HepG2 (cell line): ENCODE data around the gene RAPGEF5. TPM values are rescaled to one million over a fixed set of nuclear protein-coding genes. Genes with fewer than 3 reads are reported as not detected.

Experiments used
- ATAC-seq: fragments of 200-7000 bp; cut with Tn5 transposase; 3 replicates; pipeline ENCODE4 v1.9.1; 2020; ENCODE audit warnings: mild to moderate bottlenecking, moderate library complexity
- BruUV-seq: library from RNA; stranded (reverse); fragments of 400-500 nt; replicated peaks from 2 replicates; lab custom pipeline; 2021; lab: Mats Ljungman, UMichigan
- CTCF ChIA-PET: fragments of 300-600 bp; formaldehyde crosslinking; extraction: SDS; loops from one replicate; lab custom pipeline; 2021; ENCODE audit warnings: low total read pairs, inconsistent platforms, low intra/inter-chr PET ratio; lab: Yijun Ruan, JAX
- POLR2A ChIA-PET: fragments of 350-600 bp; sonication (Branson Sonifier 250); formaldehyde crosslinking; loops from one replicate; lab custom pipeline; 2020; ENCODE audit warnings: antibody characterized with exemption, inconsistent platforms; lab: Yijun Ruan, JAX
- DNase-seq: peaks from one replicate; pipeline ENCODE4 v3.0.0-alpha.2; 2015; ENCODE audit warnings: low spot score
- FAIRE-seq: peaks from 3 replicates; lab custom pipeline; 2011; peaks lifted over from hg19 to GRCh38; lab: Jason Lieb, UNC
- H2AFZ ChIP-seq: one replicate; pipeline ENCODE4 v1.6.1; 2011; ENCODE audit warnings: low read length, inconsistent platforms
- H3K27ac ChIP-seq: fragments of 300-600 bp; 3 replicates; pipeline ENCODE4 v1.8.0; 2011; ENCODE audit warnings: mixed run types, mild to moderate bottlenecking, mixed read lengths, low read length, inconsistent platforms; ENCODE audit not compliant: insufficient read depth; ENCODE audit errors: extremely low read length
- H3K27me3 ChIP-seq, 2 experiments: fragments of 200-600 bp in 1 of 2; 2 replicates in 1 of 2; 3 replicates in 1 of 2; pipeline versions ENCODE4 v1.6.0 to v1.8.0; 2011; ENCODE audit warnings: low read length in 2 of 2, mild to moderate bottlenecking in 2 of 2, moderate library complexity in 2 of 2, inconsistent platforms in 1 of 2; ENCODE audit not compliant: insufficient read depth in 2 of 2, control insufficient read depth in 1 of 2
- H3K36me3 ChIP-seq, 2 experiments: fragments of 200-600 bp in 1 of 2; replicated peaks in 1 of 2; 2 replicates in 1 of 2; 3 replicates in 1 of 2; pipeline versions ENCODE4 v1.5.1 to v1.8.0; 2011; ENCODE audit warnings: low read length in 2 of 2, inconsistent platforms in 1 of 2; ENCODE audit not compliant: insufficient read depth in 2 of 2, control insufficient read depth in 1 of 2
- H3K4me1 ChIP-seq: 2 replicates; pipeline ENCODE4 v1.5.1; 2012; ENCODE audit warnings: low read length, inconsistent platforms; ENCODE audit not compliant: insufficient read depth
- H3K4me2 ChIP-seq: 2 replicates; pipeline ENCODE4 v1.6.0; 2011; ENCODE audit warnings: low read depth, low read length, inconsistent platforms
- H3K4me3 ChIP-seq, 3 experiments: fragments of 200-600 bp in 1 of 3; sonication (generic), shearing (Covaris generic) in 1 of 3; replicated peaks in 1 of 3; 2 replicates each; pipeline ENCODE4 v1.5.1; 2011 to 2016; ENCODE audit warnings: low read length in 3 of 3, inconsistent platforms in 2 of 3, low read depth in 2 of 3, mild to moderate bottlenecking in 2 of 3, control low read depth in 1 of 3, mixed read lengths in 1 of 3; ENCODE audit not compliant: insufficient read depth in 1 of 3
- H3K79me2 ChIP-seq: one replicate; pipeline ENCODE4 v1.6.1; 2011; ENCODE audit warnings: low read length, inconsistent platforms; ENCODE audit not compliant: insufficient read depth
- H3K9ac ChIP-seq: 2 replicates; pipeline ENCODE4 v1.6.0; 2011; ENCODE audit warnings: mild to moderate bottlenecking, low read depth, low read length, inconsistent platforms; ENCODE audit not compliant: insufficient read depth
- H3K9me3 ChIP-seq: 2 replicates; pipeline ENCODE4 v1.5.1; 2012; ENCODE audit warnings: mild to moderate bottlenecking, low read length
- H4K20me1 ChIP-seq: 2 replicates; pipeline ENCODE4 v1.6.0; 2011; ENCODE audit warnings: inconsistent platforms, mild to moderate bottlenecking, low read length, moderate library complexity; ENCODE audit not compliant: insufficient read depth
- ATM ChIP-seq: fragments of 450-650 bp; IDR thresholded peaks from 2 replicates; pipeline ENCODE4 v1.7.1; 2017; ENCODE audit warnings: mild to moderate bottlenecking, borderline replicate concordance
- CCDC6 ChIP-seq: sonication (generic); formaldehyde crosslinking; IDR thresholded peaks from 2 replicates; pipeline ENCODE4 v1.8.1; 2022; ENCODE audit warnings: mild to moderate bottlenecking, missing genetic modification reagents, moderate library complexity
- GFI1 ChIP-seq: sonication (generic); formaldehyde crosslinking; IDR thresholded peaks from 2 replicates; pipeline ENCODE4 v1.5.0; 2020; ENCODE audit warnings: missing genetic modification reagents, mild to moderate bottlenecking, borderline replicate concordance
- IKZF1 ChIP-seq: fragments of 450-650 bp; IDR thresholded peaks from 2 replicates; pipeline ENCODE4 v1.7.1; 2016
- KDM3A ChIP-seq: IDR thresholded peaks from 2 replicates; pipeline ENCODE4 v1.6.1; 2018; ENCODE audit warnings: low read depth, missing compliant biosample characterization
- MAFF ChIP-seq: IDR thresholded peaks from 2 replicates; pipeline ENCODE4 v1.6.1; 2011; ENCODE audit warnings: low read depth, low read length, improper control_type of control experiment
- NCOA2 ChIP-seq: sonication (generic); formaldehyde crosslinking; IDR thresholded peaks from 2 replicates; pipeline ENCODE4 v1.8.0; 2022; ENCODE audit warnings: inconsistent platforms
- TCF7L2 ChIP-seq: IDR thresholded peaks from 2 replicates; pipeline ENCODE4 v1.6.1; 2011; ENCODE audit warnings: mild to moderate bottlenecking, low read depth, low read length, moderate library complexity
- WIZ ChIP-seq: sonication (generic); formaldehyde crosslinking; IDR thresholded peaks from 2 replicates; pipeline ENCODE4 v1.5.1; 2020; ENCODE audit warnings: mild to moderate bottlenecking, missing genetic modification reagents
- ZNF564 ChIP-seq: sonication (generic); formaldehyde crosslinking; IDR thresholded peaks from 2 replicates; pipeline ENCODE4 v1.8.1; 2023; ENCODE audit warnings: mild to moderate bottlenecking, missing genetic modification reagents
- ZNF678 ChIP-seq: sonication (generic); formaldehyde crosslinking; IDR thresholded peaks from 2 replicates; pipeline ENCODE4 v1.4.0; 2020; ENCODE audit warnings: mild to moderate bottlenecking, missing genetic modification reagents
- ZNF713 ChIP-seq: sonication (generic); formaldehyde crosslinking; IDR thresholded peaks from 2 replicates; pipeline ENCODE4 v1.4.0; 2020; ENCODE audit warnings: mild to moderate bottlenecking, missing genetic modification reagents
- WGBS: methylation state at CpG from one replicate; pipeline ENCODE4 v1.1.6; 2017; ENCODE audit warnings: low lambda C conversion rate; 5-methylcytosine and 5-hydroxymethylcytosine counted together
- in situ Hi-C: cut with HindIII; loops from 2 replicates; pipeline ENCODE4 v1.10.0; 2017; ENCODE audit warnings: low pct_unique_long_range_greater_than_20kb; ENCODE audit not compliant: extremely low pct_ligation_motif_present
- intact Hi-C: fragments of 100-400 bp; cut with micrococcal nuclease; formaldehyde crosslinking; loops from one replicate; pipeline ENCODE4 v1.10.0; 2022; ENCODE audit not compliant: unreplicated experiment
- polyA plus RNA-seq, 8 experiments: library from polyadenylated mRNA; depleted of rRNA in 3 of 8; stranded (reverse) in 7 of 8; unstranded in 1 of 8; fragments of >200 nt; fragmentation: Illumina TruSeq in 4 of 8; extraction: Trizol in 4 of 8; gene quantifications; 2 replicates each; pipeline versions ENCODE4 v1.2.1 to v1.2.3, GENCODE V29; 2011 to 2016; ENCODE audit warnings: low read depth in 4 of 8, missing spikeins in 1 of 8, mixed read lengths in 1 of 8; ENCODE audit not compliant: insufficient read depth in 1 of 8
- total RNA-seq, 5 experiments: library from RNA; depleted of rRNA; stranded (reverse); fragments of >200 nt; fragmentation: Illumina TruSeq; extraction: Trizol; gene quantifications; 2 replicates each; pipeline ENCODE4 v1.2.3, GENCODE V29; 2016; ENCODE audit warnings: low read depth in 1 of 5
- TF ChIP-seq, protein P1 (sequence below): sonication (generic); formaldehyde crosslinking; IDR thresholded peaks from 2 replicates; pipeline ENCODE4 v1.9.0; 2021; ENCODE audit warnings: mild to moderate bottlenecking, missing genetic modification reagents
- TF ChIP-seq, protein P2 (sequence below): sonication (generic); formaldehyde crosslinking; conservative IDR thresholded peaks from 2 replicates; pipeline ENCODE4 v1.4.0; 2020; ENCODE audit warnings: missing genetic modification reagents
- TF ChIP-seq, protein P3 (sequence below): sonication (generic); formaldehyde crosslinking; IDR thresholded peaks from 2 replicates; pipeline ENCODE4 v1.5.1; 2020; ENCODE audit warnings: missing genetic modification reagents, mild to moderate bottlenecking, borderline replicate concordance

The RAPGEF5 gene
- total and polyA plus RNA-seq, 2 of the 13 experiments (the other 11 are each of a cell fraction or from before 2014, with no cell fraction given): 17.1 to 23.4 TPM

DNA sequence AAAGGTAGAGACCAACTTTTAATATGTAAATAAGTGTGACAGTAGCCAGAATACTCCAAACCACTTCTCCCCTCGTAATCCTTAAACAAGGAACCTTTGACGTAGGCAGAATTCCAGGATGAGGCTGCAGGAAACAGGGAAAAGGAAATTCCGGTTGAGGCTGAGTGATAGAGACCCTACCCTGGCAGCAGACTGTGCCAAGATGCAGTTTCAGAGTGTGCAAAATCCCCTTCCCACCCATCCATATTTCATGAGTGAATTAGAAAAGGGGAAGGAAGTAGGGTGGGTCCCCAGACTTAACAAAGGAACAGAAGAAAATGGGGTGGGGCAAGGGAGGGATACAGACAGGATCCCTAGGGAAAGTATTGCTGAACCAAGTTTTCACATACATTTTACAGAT lies 143.0 kb downstream of the RAPGEF5 start:
- no TSS peak for BruUV-seq
- TF ChIP-seq IKZF1: no peak
- TF ChIP-seq ZNF564: no peak
- no peak for TF ChIP-seq KDM3A (CRISPR knock-in tag)
- no peak for TF ChIP-seq ZNF713 (CRISPR knock-in tag)
- TF ChIP-seq, protein P1, sequence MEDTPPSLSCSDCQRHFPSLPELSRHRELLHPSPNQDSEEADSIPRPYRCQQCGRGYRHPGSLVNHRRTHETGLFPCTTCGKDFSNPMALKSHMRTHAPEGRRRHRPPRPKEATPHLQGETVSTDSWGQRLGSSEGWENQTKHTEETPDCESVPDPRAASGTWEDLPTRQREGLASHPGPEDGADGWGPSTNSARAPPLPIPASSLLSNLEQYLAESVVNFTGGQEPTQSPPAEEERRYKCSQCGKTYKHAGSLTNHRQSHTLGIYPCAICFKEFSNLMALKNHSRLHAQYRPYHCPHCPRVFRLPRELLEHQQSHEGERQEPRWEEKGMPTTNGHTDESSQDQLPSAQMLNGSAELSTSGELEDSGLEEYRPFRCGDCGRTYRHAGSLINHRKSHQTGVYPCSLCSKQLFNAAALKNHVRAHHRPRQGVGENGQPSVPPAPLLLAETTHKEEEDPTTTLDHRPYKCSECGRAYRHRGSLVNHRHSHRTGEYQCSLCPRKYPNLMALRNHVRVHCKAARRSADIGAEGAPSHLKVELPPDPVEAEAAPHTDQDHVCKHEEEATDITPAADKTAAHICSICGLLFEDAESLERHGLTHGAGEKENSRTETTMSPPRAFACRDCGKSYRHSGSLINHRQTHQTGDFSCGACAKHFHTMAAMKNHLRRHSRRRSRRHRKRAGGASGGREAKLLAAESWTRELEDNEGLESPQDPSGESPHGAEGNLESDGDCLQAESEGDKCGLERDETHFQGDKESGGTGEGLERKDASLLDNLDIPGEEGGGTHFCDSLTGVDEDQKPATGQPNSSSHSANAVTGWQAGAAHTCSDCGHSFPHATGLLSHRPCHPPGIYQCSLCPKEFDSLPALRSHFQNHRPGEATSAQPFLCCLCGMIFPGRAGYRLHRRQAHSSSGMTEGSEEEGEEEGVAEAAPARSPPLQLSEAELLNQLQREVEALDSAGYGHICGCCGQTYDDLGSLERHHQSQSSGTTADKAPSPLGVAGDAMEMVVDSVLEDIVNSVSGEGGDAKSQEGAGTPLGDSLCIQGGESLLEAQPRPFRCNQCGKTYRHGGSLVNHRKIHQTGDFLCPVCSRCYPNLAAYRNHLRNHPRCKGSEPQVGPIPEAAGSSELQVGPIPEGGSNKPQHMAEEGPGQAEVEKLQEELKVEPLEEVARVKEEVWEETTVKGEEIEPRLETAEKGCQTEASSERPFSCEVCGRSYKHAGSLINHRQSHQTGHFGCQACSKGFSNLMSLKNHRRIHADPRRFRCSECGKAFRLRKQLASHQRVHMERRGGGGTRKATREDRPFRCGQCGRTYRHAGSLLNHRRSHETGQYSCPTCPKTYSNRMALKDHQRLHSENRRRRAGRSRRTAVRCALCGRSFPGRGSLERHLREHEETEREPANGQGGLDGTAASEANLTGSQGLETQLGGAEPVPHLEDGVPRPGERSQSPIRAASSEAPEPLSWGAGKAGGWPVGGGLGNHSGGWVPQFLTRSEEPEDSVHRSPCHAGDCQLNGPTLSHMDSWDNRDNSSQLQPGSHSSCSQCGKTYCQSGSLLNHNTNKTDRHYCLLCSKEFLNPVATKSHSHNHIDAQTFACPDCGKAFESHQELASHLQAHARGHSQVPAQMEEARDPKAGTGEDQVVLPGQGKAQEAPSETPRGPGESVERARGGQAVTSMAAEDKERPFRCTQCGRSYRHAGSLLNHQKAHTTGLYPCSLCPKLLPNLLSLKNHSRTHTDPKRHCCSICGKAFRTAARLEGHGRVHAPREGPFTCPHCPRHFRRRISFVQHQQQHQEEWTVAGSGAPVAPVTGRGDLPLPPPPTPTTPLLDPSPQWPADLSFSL (CRISPR knock-in tag): no peak
- TF ChIP-seq, protein P2, sequence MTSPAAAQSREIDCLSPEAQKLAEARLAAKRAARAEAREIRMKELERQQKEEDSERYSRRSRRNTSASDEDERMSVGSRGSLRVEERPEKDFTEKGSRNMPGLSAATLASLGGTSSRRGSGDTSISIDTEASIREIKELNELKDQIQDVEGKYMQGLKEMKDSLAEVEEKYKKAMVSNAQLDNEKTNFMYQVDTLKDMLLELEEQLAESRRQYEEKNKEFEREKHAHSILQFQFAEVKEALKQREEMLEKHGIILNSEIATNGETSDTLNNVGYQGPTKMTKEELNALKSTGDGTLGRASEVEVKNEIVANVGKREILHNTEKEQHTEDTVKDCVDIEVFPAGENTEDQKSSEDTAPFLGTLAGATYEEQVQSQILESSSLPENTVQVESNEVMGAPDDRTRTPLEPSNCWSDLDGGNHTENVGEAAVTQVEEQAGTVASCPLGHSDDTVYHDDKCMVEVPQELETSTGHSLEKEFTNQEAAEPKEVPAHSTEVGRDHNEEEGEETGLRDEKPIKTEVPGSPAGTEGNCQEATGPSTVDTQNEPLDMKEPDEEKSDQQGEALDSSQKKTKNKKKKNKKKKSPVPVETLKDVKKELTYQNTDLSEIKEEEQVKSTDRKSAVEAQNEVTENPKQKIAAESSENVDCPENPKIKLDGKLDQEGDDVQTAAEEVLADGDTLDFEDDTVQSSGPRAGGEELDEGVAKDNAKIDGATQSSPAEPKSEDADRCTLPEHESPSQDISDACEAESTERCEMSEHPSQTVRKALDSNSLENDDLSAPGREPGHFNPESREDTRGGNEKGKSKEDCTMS (CRISPR knock-in tag): no peak
- TF ChIP-seq CCDC6 (CRISPR knock-in tag): no peak
- no peak for TF ChIP-seq MAFF
- no peak for TF ChIP-seq GFI1 (CRISPR knock-in tag)
- TF ChIP-seq, protein P3, sequence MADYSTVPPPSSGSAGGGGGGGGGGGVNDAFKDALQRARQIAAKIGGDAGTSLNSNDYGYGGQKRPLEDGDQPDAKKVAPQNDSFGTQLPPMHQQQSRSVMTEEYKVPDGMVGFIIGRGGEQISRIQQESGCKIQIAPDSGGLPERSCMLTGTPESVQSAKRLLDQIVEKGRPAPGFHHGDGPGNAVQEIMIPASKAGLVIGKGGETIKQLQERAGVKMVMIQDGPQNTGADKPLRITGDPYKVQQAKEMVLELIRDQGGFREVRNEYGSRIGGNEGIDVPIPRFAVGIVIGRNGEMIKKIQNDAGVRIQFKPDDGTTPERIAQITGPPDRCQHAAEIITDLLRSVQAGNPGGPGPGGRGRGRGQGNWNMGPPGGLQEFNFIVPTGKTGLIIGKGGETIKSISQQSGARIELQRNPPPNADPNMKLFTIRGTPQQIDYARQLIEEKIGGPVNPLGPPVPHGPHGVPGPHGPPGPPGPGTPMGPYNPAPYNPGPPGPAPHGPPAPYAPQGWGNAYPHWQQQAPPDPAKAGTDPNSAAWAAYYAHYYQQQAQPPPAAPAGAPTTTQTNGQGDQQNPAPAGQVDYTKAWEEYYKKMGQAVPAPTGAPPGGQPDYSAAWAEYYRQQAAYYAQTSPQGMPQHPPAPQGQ (CRISPR knock-in tag): no peak
- no peak for TF ChIP-seq NCOA2 (CRISPR knock-in tag)
- no peak for TF ChIP-seq WIZ
- TF ChIP-seq ATM: no peak
- no peak for TF ChIP-seq TCF7L2
- no peak for TF ChIP-seq ZNF678 (CRISPR knock-in tag)

More for the DNA sequence above, 143.0 kb downstream of the RAPGEF5 start:
- FAIRE-seq (no peak), ATAC-seq (no peak), DNase-seq (no peak)
- H3K4me2 ChIP-seq: no peak overlapping the region
- 96% methylated on average over 3 of the region's 3 CpGs for WGBS
- H3K36me3 ChIP-seq: peaks cover 10 to 57% of the 10 kb centered on the region in 2 experiments
- intact Hi-C loops (no loop called here), in situ Hi-C loops (no loop called here)
- no peak overlapping the region for H3K27ac ChIP-seq
- H4K20me1 ChIP-seq: no peaks in the 10 kb centered on the region
- H3K9ac ChIP-seq: no peak overlapping the region
- H3K27me3 ChIP-seq: no peaks in the 10 kb centered on the region
- no peaks in the 10 kb centered on the region for H3K79me2 ChIP-seq
- H2AFZ ChIP-seq: no peak overlapping the region
- POLR2A ChIA-PET: no interaction called here
- CTCF ChIA-PET: no interaction called here
- no peaks in the 10 kb centered on the region for H3K9me3 ChIP-seq
- no peak overlapping the region for H3K4me3 ChIP-seq
- peaks cover 17% of the 10 kb centered on the region for H3K4me1 ChIP-seq
